PC-3 (cell line): ENCODE data around the gene CRIM1. TPM values are rescaled to one million over a fixed set of nuclear protein-coding genes. Genes with fewer than 3 reads are reported as not detected.

Experiments used
- ATAC-seq: fragments of 200-7000 bp; cut with Tn5 transposase; 2 replicates; pipeline ENCODE4 v1.9.1; 2020; ENCODE audit warnings: mild to moderate bottlenecking, moderate library complexity
- BruUV-seq: library from RNA; stranded (reverse); fragments of 400-500 nt; replicated peaks from 2 replicates; lab custom pipeline; 2021; lab: Mats Ljungman, UMichigan
- CTCF ChIA-PET: fragments of 300-600 bp; sonication (Branson Sonifier 250); formaldehyde crosslinking; loops from one replicate; lab custom pipeline; 2022; ENCODE audit warnings: antibody characterized with exemption; lab: Charles Lee
- POLR2A ChIA-PET: fragments of 300-600 bp; sonication (Branson Sonifier 250); formaldehyde crosslinking; loops from one replicate; lab custom pipeline; 2022; ENCODE audit warnings: antibody characterized with exemption; ENCODE audit not compliant: unreplicated experiment; lab: Charles Lee
- DNase-seq: peaks from one replicate; pipeline ENCODE4 v3.0.0-alpha.2; 2015
- H2AFZ ChIP-seq: fragments of 300-600 bp; sonication (generic); 2 replicates; pipeline ENCODE4 v1.6.0; 2016; ENCODE audit warnings: antibody characterized with exemption, low read length
- H3F3A ChIP-seq: fragments of 300-600 bp; sonication (generic); one replicate; pipeline ENCODE4 v1.6.0; 2017; ENCODE audit warnings: antibody characterized with exemption, low read length, control low read depth, mild to moderate bottlenecking; ENCODE audit not compliant: unreplicated experiment
- H3K27ac ChIP-seq: fragments of 300-600 bp; sonication (generic); 2 replicates; pipeline ENCODE4 v1.5.1; 2016; ENCODE audit warnings: mild to moderate bottlenecking, low read length
- H3K27me3 ChIP-seq: fragments of 300-600 bp; sonication (generic); 2 replicates; pipeline ENCODE4 v1.6.1; 2016; ENCODE audit warnings: low read length, mixed read lengths
- H3K36me3 ChIP-seq: fragments of 300-600 bp; sonication (generic); 2 replicates; pipeline ENCODE4 v1.6.1; 2016; ENCODE audit warnings: low read depth, mixed run types, low read length, mixed read lengths
- H3K4me1 ChIP-seq: fragments of 300-600 bp; sonication (generic); 2 replicates; pipeline ENCODE4 v1.5.1; 2016; ENCODE audit warnings: low read length; ENCODE audit not compliant: insufficient read depth
- H3K4me2 ChIP-seq: fragments of 300-600 bp; sonication (generic); 2 replicates; pipeline ENCODE4 v1.6.0; 2016; ENCODE audit warnings: low read length
- H3K4me3 ChIP-seq: fragments of 300-600 bp; sonication (generic); 2 replicates; pipeline ENCODE4 v1.5.1; 2016; ENCODE audit warnings: mild to moderate bottlenecking, low read length, mixed read lengths
- H3K79me2 ChIP-seq: fragments of 300-600 bp; sonication (generic); 2 replicates; pipeline ENCODE4 v1.6.1; 2017; ENCODE audit warnings: low read length, mixed read lengths
- H3K9ac ChIP-seq: fragments of 300-600 bp; sonication (generic); 2 replicates; pipeline ENCODE4 v1.6.0; 2016; ENCODE audit warnings: mild to moderate bottlenecking, low read length
- H3K9me2 ChIP-seq: fragments of 300-600 bp; sonication (generic); replicated peaks from 2 replicates; pipeline ENCODE4 v1.6.1; 2016; ENCODE audit warnings: mixed run types, low read length, mixed read lengths
- H3K9me3 ChIP-seq: fragments of 300-600 bp; sonication (generic); 2 replicates; pipeline ENCODE4 v1.6.1; 2016; ENCODE audit warnings: low read length, mixed read lengths
- H4K20me1 ChIP-seq: fragments of 300-600 bp; sonication (generic); 2 replicates; pipeline ENCODE4 v1.6.1; 2016; ENCODE audit warnings: low read length, mixed read lengths
- EZH2 ChIP-seq: fragments of 300-600 bp; sonication (generic); IDR thresholded peaks from one replicate; pipeline ENCODE4 v1.6.1; 2017; ENCODE audit warnings: antibody characterized with exemption, mild to moderate bottlenecking, low read length; ENCODE audit not compliant: unreplicated experiment
- EZH2phosphoT487 ChIP-seq: fragments of 300-600 bp; sonication (generic); IDR thresholded peaks from 2 replicates; pipeline ENCODE4 v1.6.1; 2018; ENCODE audit warnings: mild to moderate bottlenecking, antibody characterized with exemption, low read length, borderline replicate concordance
- intact Hi-C: fragments of 100-400 bp; cut with micrococcal nuclease; formaldehyde crosslinking; loops from 2 replicates; pipeline ENCODE4 v1.9.0; 2023
- total RNA-seq: library from RNA; depleted of rRNA; stranded (reverse); fragments of >200 nt; gene quantifications from 2 replicates; pipeline ENCODE4 v1.2.3, GENCODE V29; 2014
- TF ChIP-seq, protein P1 (sequence below): fragments of 300-600 bp; sonication (generic); conservative IDR thresholded peaks from 2 replicates; pipeline ENCODE4 v1.5.1; 2017; ENCODE audit warnings: antibody characterized with exemption, low read depth, mild to moderate bottlenecking, low read length

CRIM1 gene
- total RNA-seq, 1 experiment from 2014 or later, result 70.7 TPM

DNA sequence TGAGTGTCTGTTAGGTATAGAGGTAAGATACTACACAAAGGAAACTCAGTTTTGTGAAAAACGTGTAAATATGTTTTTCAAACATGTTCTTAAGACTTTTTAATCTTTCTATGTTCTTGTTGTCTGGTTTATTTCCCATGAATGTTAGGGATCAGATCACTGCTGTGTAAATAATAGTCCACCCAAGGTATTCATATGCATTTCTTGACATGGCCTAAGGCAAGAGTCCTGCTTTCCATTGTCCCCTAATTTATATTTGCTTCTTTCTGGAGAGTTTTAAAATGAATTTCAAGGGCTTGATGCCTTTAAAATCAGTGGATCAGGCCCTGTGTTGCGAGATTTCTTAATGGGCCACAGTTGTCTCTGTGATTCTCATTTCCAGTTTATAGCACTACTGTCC, 28.9 kb downstream of the CRIM1 start:
- H3K36me3 ChIP-seq, result peaks cover 8% of the 10 kb centered on the region; the same call in 1 of the 2 replicates
- DNase-seq (no peak), ATAC-seq (no peak)
- H3K4me1 ChIP-seq, result peaks cover 56% of the 10 kb centered on the region
- no peaks in the 10 kb centered on the region for H3K27me3 ChIP-seq
- TF ChIP-seq, protein P1, sequence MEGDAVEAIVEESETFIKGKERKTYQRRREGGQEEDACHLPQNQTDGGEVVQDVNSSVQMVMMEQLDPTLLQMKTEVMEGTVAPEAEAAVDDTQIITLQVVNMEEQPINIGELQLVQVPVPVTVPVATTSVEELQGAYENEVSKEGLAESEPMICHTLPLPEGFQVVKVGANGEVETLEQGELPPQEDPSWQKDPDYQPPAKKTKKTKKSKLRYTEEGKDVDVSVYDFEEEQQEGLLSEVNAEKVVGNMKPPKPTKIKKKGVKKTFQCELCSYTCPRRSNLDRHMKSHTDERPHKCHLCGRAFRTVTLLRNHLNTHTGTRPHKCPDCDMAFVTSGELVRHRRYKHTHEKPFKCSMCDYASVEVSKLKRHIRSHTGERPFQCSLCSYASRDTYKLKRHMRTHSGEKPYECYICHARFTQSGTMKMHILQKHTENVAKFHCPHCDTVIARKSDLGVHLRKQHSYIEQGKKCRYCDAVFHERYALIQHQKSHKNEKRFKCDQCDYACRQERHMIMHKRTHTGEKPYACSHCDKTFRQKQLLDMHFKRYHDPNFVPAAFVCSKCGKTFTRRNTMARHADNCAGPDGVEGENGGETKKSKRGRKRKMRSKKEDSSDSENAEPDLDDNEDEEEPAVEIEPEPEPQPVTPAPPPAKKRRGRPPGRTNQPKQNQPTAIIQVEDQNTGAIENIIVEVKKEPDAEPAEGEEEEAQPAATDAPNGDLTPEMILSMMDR, result no peak
- TF ChIP-seq EZH2phosphoT487 (no peak), EZH2 (no peak)
- no peak overlapping the region for H3K9ac ChIP-seq
- H3K9me3 ChIP-seq, result no peaks in the 10 kb centered on the region
- no peak overlapping the region for H3K27ac ChIP-seq
- H2AFZ ChIP-seq, result no peak overlapping the region
- no TSS peak for BruUV-seq
- H3K9me2 ChIP-seq, result no peaks in the 10 kb centered on the region
- ChIA-PET CTCF (no interaction called here), POLR2A (no interaction called here)
- intact Hi-C loops, result no loop called here
- H3K4me3 ChIP-seq, result no peak overlapping the region
- peaks cover 97% of the 10 kb centered on the region for H3K79me2 ChIP-seq
- peaks cover 13% of the 10 kb centered on the region; the same call in 1 of the 2 replicates for H4K20me1 ChIP-seq
- H3F3A ChIP-seq, result no peaks in the 10 kb centered on the region
- no peak overlapping the region for H3K4me2 ChIP-seq

DNA sequence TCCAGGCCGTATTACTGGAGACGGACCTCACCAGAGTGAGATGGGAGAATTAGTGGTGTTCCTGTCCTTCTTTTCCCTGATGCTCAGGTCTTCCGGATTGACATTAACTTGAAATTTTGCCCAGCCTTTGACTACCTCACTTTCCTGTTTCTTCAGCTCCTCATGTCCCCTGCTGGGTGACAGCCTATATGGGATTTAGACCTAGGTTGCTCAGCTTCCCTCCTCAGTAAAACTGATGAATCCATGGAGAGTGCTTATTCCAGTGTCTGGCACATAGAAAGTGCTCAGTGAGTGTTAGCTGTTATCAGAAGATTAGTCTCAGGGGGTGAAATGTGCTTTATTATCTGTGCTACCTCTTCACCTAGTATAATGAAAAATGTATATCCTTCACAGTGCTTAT, 30.0 kb downstream of the CRIM1 start:
- DNase-seq, result no peak
- H3K79me2 ChIP-seq, result peaks cover 97% of the 10 kb centered on the region
- BruUV-seq, result no TSS peak
- peaks cover 6% of the 10 kb centered on the region; the same call in 1 of the 2 replicates for H4K20me1 ChIP-seq
- H3F3A ChIP-seq, result no peaks in the 10 kb centered on the region
- H3K9me2 ChIP-seq, result no peaks in the 10 kb centered on the region
- H3K27ac ChIP-seq, result no peak overlapping the region
- ChIA-PET CTCF (no interaction called here), POLR2A (no interaction called here)
- H3K9me3 ChIP-seq, result no peaks in the 10 kb centered on the region
- H3K36me3 ChIP-seq, result peaks cover 7% of the 10 kb centered on the region; the same call in 1 of the 2 replicates
- TF ChIP-seq, protein P1, result no peak
- TF ChIP-seq EZH2 (no peak), EZH2phosphoT487 (no peak)
- peaks cover 45% of the 10 kb centered on the region for H3K4me1 ChIP-seq
- intact Hi-C loops, result no loop called here
- ATAC-seq, result no peak
- no peak overlapping the region for H3K4me3 ChIP-seq
- H3K27me3 ChIP-seq, result no peaks in the 10 kb centered on the region
- no peak overlapping the region for H3K9ac ChIP-seq
- H2AFZ ChIP-seq, result no peak overlapping the region
- H3K4me2 ChIP-seq, result no peak overlapping the region

DNA sequence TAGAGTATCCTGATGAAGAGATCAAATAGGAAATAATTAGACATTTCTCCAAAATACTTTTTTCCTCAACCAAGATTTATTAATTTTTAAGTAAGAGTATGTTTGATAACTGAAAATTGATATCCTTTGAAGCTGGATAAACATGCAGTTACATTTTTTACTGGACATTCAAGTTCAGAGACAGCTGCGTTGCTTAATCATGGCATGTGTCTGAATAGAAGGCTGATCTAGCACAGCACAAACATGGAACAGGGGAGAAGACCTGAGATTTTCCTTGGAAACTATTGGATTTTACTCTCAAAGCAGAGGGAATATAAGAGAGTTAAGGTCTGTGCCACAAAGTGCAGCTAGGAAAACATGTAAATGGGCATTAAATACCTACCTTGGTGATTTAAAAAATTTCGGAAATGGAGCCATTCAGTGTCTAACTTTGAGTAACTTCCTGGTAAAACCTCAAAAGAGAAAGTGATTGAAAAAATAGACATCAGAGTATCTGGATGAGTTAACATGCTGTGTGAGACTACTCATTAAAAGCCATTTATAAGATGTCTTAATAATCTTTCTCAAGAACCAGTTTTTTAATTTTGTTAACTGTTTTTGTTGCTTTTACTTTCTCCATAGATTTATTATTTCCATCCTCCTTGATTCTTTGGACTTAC, 31.8 kb downstream of the CRIM1 start:
- Histone ChIP-seq H3K4me2 (0 out of 2 replicates have a peak overlapping the region, but pooled peaks have one; percentile 16), H3K36me3 (peaks cover 7% of the 10 kb centered on the region; the same call in 1 of the 2 replicates), H3K9ac (no peak overlapping the region), H2AFZ (no peak overlapping the region), H3K4me1 (peaks cover 31% of the 10 kb centered on the region), H4K20me1 (peaks cover 5% of the 10 kb centered on the region; the same call in 1 of the 2 replicates), H3K9me2 (no peaks in the 10 kb centered on the region), H3K79me2 (peaks cover 91% of the 10 kb centered on the region), H3F3A (no peaks in the 10 kb centered on the region), H3K27ac (peak overlapping the region; percentile 4; the same call in 1 of the 2 replicates), H3K27me3 (no peaks in the 10 kb centered on the region), H3K9me3 (no peaks in the 10 kb centered on the region), H3K4me3 (no peak overlapping the region)
- ChIA-PET CTCF (no interaction called here), POLR2A (no interaction called here)
- intact Hi-C loops, result no loop called here
- BruUV-seq, result no TSS peak
- TF ChIP-seq, protein P1, result no peak
- TF ChIP-seq EZH2phosphoT487, result no peak
- no peak for TF ChIP-seq EZH2
- DNase-seq (no peak), ATAC-seq (no peak)
